Endothelial cell of umbilical vein (primary cell): ENCODE data around the gene ARHGAP18. TPM values are rescaled to one million over a fixed set of nuclear protein-coding genes. Genes with fewer than 3 reads are reported as not detected.

Source experiments
- BruUV-seq: library from RNA; stranded (reverse); fragments of 400-500 nt; replicated peaks from 2 replicates; lab custom pipeline; 2021; lab: Mats Ljungman, UMichigan
- CTCF ChIA-PET: fragments of 300-600, 350-600 bp; sonication (Branson Sonifier 250); formaldehyde crosslinking; loops from one replicate; lab custom pipeline; 2021; ENCODE audit warnings: antibody characterized with exemption, inconsistent platforms; lab: Charles Lee
- POLR2A ChIA-PET: fragments of 300-600, 350-600 bp; sonication (Branson Sonifier 250); formaldehyde crosslinking; loops from one replicate; lab custom pipeline; 2021; ENCODE audit warnings: antibody characterized with exemption, inconsistent platforms; lab: Charles Lee
- DNase-seq: peaks from one replicate; pipeline ENCODE4 v3.0.0-alpha.2; 2011; ENCODE audit warnings: low read depth, low spot score
- FAIRE-seq: peaks from 2 replicates; lab custom pipeline; 2011; peaks lifted over from hg19 to GRCh38; lab: Jason Lieb, UNC
- H2AFZ ChIP-seq: 2 replicates; pipeline ENCODE4 v1.6.0; 2012; ENCODE audit warnings: low read depth, low read length, control low read depth, inconsistent platforms
- H3K27ac ChIP-seq: 2 replicates; pipeline ENCODE4 v1.5.1; 2011; ENCODE audit warnings: low read depth, mild to moderate bottlenecking, control low read depth, low read length, moderate library complexity; ENCODE audit not compliant: insufficient read depth
- H3K27me3 ChIP-seq, 2 experiments: 2 replicates each; pipeline versions ENCODE4 v1.6.0 to v1.6.1; 2011; ENCODE audit warnings: low read length in 2 of 2, mixed read lengths in 1 of 2; ENCODE audit not compliant: control insufficient read depth in 2 of 2, insufficient read depth in 2 of 2
- H3K36me3 ChIP-seq, 2 experiments: 2 replicates in 1 of 2; 3 replicates in 1 of 2; pipeline ENCODE4 v1.5.1; 2011; ENCODE audit warnings: low read length in 2 of 2, mild to moderate bottlenecking in 1 of 2, moderate library complexity in 1 of 2; ENCODE audit not compliant: control insufficient read depth in 2 of 2, insufficient read depth in 2 of 2; ENCODE audit errors: extremely low read depth in 1 of 2
- H3K4me1 ChIP-seq: 3 replicates; pipeline ENCODE4 v1.5.1; 2011; ENCODE audit warnings: mild to moderate bottlenecking, low read length; ENCODE audit not compliant: control insufficient read depth, insufficient read depth; ENCODE audit errors: extremely low read depth
- H3K4me2 ChIP-seq: 2 replicates; pipeline ENCODE4 v1.6.1; 2011; ENCODE audit warnings: low read length, control low read depth, mixed read lengths; ENCODE audit not compliant: insufficient read depth
- H3K4me3 ChIP-seq, 3 experiments: fragments of 200-600 bp in 1 of 3; sonication (generic), shearing (Covaris generic) in 1 of 3; replicated peaks in 1 of 3; 2 replicates each; pipeline ENCODE4 v1.5.1; 2011 to 2016; ENCODE audit warnings: control low read depth in 3 of 3, low read length in 3 of 3, mild to moderate bottlenecking in 2 of 3, inconsistent platforms in 1 of 3, low read depth in 1 of 3, moderate library complexity in 1 of 3; ENCODE audit not compliant: insufficient read depth in 1 of 3
- H3K79me2 ChIP-seq: 2 replicates; pipeline ENCODE4 v1.6.0; 2012; ENCODE audit warnings: low read length, inconsistent platforms; ENCODE audit not compliant: control insufficient read depth, insufficient read depth
- H3K9ac ChIP-seq: replicated peaks from 2 replicates; pipeline ENCODE3; 2011; ENCODE audit warnings: low read length, control low read depth; ENCODE audit not compliant: insufficient read depth; ENCODE audit errors: extremely low read depth
- H3K9me1 ChIP-seq: replicated peaks from 3 replicates; pipeline ENCODE4 v1.6.0; 2011; ENCODE audit warnings: mild to moderate bottlenecking, low read length; ENCODE audit not compliant: control insufficient read depth, insufficient read depth; ENCODE audit errors: extremely low read depth
- H3K9me3 ChIP-seq: replicated peaks from 2 replicates; pipeline ENCODE4 v1.5.1; 2012; ENCODE audit warnings: low read length, inconsistent platforms; ENCODE audit not compliant: control insufficient read depth, insufficient read depth
- H4K20me1 ChIP-seq: replicated peaks from 2 replicates; pipeline ENCODE3; 2011; ENCODE audit warnings: mild to moderate bottlenecking, low read length; ENCODE audit not compliant: control insufficient read depth, insufficient read depth; ENCODE audit errors: extremely low read depth
- EZH2 ChIP-seq: IDR thresholded peaks from 2 replicates; pipeline ENCODE4 v1.6.1; 2012; ENCODE audit warnings: borderline replicate concordance, low read depth, mild to moderate bottlenecking, moderate library complexity, low read length, inconsistent platforms; ENCODE audit not compliant: severe bottlenecking
- FOS ChIP-seq: IDR thresholded peaks from 2 replicates; pipeline ENCODE4 v1.6.1; 2011; ENCODE audit warnings: mild to moderate bottlenecking, low read length, moderate library complexity, borderline replicate concordance; ENCODE audit not compliant: insufficient read depth
- GATA2 ChIP-seq: IDR thresholded peaks from 2 replicates; pipeline ENCODE4 v1.7.0; 2011; ENCODE audit warnings: low read depth, mild to moderate bottlenecking, moderate library complexity, mixed read lengths, low read length; ENCODE audit not compliant: insufficient read length, insufficient read depth
- JUN ChIP-seq: IDR thresholded peaks from 2 replicates; pipeline ENCODE4 v1.6.1; 2011; ENCODE audit warnings: borderline replicate concordance, low read depth; ENCODE audit not compliant: insufficient read length, insufficient read depth
- MYC ChIP-seq: IDR thresholded peaks from one replicate; pipeline ENCODE4 v1.6.1; 2011; ENCODE audit warnings: mild to moderate bottlenecking, low read depth, low read length
- POLR2A ChIP-seq: IDR thresholded peaks from 2 replicates; pipeline ENCODE4 v1.6.1; 2012; ENCODE audit warnings: low read depth, mild to moderate bottlenecking, control low read depth, low read length
- POLR2AphosphoS5 ChIP-seq: IDR thresholded peaks from 2 replicates; pipeline ENCODE4 v1.6.1; 2012; ENCODE audit warnings: low read depth, mild to moderate bottlenecking, control low read depth, low read length, moderate library complexity; ENCODE audit not compliant: insufficient read depth
- dilution Hi-C: fragments of 300-500 bp; cut with MboI; formaldehyde crosslinking; loops from one replicate; pipeline ENCODE4 v1.15.0; 2019; ENCODE audit warnings: low sequenced_read_pairs; ENCODE audit not compliant: extremely low pct_ligation_motif_present
- intact Hi-C: fragments of 100-400 bp; cut with micrococcal nuclease; formaldehyde crosslinking; loops from one replicate; pipeline ENCODE4 v1.10.0; 2022
- polyA plus RNA-seq, 4 experiments: library from polyadenylated mRNA; depleted of rRNA in 3 of 4; stranded (reverse) in 3 of 4; unstranded in 1 of 4; fragments of >200 nt; gene quantifications; 2 replicates each; pipeline versions ENCODE4 v1.2.1 to v1.2.3, GENCODE V29; 2011 to 2012; ENCODE audit warnings: missing spikeins in 1 of 4
- total RNA-seq: library from RNA; stranded (reverse); gene quantifications from 2 replicates; pipeline ENCODE4 v1.2.3, GENCODE V29; 2021
- TF ChIP-seq, protein P1 (sequence below): IDR thresholded peaks from 2 replicates; pipeline ENCODE4 v1.6.1; 2011; ENCODE audit not compliant: insufficient read depth, insufficient read length
- TF ChIP-seq, protein P2 (sequence below), 2 donors: IDR thresholded peaks; 1 replicate in 1 of 2; 2 replicates in 1 of 2; pipeline ENCODE4 v1.5.1; 2011; ENCODE audit warnings: low read length in 2 of 2, mild to moderate bottlenecking in 2 of 2, moderate library complexity in 2 of 2, control low read depth in 1 of 2, inconsistent platforms in 1 of 2, low read depth in 1 of 2; ENCODE audit not compliant: insufficient read depth in 1 of 2; ENCODE audit errors: extremely low read depth in 1 of 2

The ARHGAP18 gene
- total and polyA plus RNA-seq, 2 donors (not counting 3 experiments of a cell fraction or from before 2014, with no cell fraction given), result 13.1 to 86.1 TPM

DNA sequence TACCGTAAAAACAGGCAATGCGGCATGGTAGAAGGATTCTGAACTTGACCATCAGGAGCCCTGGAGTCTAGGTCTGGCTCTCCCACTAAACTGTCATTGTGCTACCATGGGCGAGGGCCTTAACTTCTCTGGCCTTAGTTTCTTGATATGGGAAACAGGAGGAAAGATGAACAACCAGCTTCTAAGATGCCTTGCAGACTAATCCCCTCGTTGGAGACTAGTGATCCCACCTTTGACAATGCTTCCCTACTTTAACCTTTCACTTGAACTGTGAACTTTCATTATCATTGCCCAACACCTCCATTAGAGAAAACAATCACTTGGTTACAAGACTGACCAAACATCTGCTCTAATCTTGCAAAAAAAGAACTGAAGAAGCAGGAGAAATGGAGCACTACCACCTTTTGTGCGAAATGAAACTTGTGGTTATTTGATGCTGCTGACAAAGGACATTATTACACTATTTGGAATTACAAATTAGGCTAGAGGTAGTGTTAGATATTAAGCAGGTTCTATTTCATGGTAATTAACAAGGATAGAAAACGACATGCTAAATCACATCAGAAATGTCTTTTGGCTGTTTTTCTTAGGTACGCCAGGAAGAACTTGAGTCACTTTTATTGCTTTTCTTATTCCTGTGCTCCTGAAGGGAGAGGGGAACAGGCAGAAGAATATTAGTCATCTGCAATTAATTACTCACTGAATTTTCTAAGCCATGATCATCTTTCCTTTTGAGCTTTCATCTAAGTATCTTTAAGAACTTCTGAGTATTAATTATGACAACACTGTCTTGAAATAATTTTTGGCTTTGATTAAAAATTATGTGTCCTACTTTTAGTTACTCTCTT, 39.1 kb upstream of the ARHGAP18 start:
- dilution Hi-C loops, result no loop called here

DNA sequence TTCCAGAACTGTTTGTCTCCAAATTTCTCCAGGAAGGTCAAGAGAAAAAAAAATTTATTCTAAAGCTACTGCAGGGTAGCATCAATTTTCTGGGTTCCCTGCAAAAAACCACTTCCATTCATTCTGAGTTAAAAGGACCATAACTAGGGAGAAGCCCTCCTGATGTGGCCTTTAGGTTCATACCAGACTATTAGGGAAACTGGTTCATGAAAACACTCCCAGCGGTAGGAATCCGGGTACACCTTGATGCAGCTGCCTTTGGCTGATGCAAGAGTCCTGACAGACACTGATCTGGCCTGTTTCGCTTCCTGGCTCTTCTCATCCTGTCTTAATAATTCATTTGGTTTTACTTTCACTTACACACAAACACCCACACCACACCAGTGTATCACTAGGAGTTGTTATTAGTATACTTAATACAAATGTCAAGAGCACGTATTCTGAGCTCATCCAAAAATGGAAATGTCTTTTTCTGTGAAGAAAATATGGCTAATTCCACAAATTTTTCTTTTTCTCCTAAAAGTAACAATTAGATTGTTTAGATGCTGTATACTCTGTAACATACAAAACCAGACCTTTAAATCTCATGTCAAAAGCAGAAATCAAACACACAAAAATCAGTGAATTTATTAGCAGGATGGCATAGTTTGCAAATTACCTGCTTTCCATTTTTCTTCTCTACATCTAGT, 38.4 kb upstream of the ARHGAP18 start:
- ChIA-PET POLR2A (no interaction called here), CTCF (interaction anchor here (1.2 to 2.2 kb wide), 2 partner anchors 16 to 27 kb away, joined by 3 to 5 read pairs; no protein-coding TSS in a partner anchor)
- intact Hi-C loops (loop anchor here (2.0 kb wide), 2 partner anchors 16 to 76 kb away; no protein-coding TSS in a partner anchor), dilution Hi-C loops (no loop called here)
- Histone ChIP-seq H3K36me3 (no peaks in the 10 kb centered on the region), H3K9me1 (no peaks in the 10 kb centered on the region), H3K9me3 (no peaks in the 10 kb centered on the region), H2AFZ (peak overlapping the region; percentile 35), H4K20me1 (no peaks in the 10 kb centered on the region), H3K4me2 (peak overlapping the region; percentile 0), H3K4me3 (no peak overlapping the region), H3K79me2 (no peaks in the 10 kb centered on the region), H3K27ac (peak overlapping the region; percentile 80), H3K4me1 (peaks cover 53% of the 10 kb centered on the region), H3K27me3 (no peaks in the 10 kb centered on the region), H3K9ac (no peak overlapping the region)
- BruUV-seq, result no TSS peak
- TF ChIP-seq, protein P1, sequence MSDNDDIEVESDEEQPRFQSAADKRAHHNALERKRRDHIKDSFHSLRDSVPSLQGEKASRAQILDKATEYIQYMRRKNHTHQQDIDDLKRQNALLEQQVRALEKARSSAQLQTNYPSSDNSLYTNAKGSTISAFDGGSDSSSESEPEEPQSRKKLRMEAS, result no peak
- TF ChIP-seq, protein P2, sequence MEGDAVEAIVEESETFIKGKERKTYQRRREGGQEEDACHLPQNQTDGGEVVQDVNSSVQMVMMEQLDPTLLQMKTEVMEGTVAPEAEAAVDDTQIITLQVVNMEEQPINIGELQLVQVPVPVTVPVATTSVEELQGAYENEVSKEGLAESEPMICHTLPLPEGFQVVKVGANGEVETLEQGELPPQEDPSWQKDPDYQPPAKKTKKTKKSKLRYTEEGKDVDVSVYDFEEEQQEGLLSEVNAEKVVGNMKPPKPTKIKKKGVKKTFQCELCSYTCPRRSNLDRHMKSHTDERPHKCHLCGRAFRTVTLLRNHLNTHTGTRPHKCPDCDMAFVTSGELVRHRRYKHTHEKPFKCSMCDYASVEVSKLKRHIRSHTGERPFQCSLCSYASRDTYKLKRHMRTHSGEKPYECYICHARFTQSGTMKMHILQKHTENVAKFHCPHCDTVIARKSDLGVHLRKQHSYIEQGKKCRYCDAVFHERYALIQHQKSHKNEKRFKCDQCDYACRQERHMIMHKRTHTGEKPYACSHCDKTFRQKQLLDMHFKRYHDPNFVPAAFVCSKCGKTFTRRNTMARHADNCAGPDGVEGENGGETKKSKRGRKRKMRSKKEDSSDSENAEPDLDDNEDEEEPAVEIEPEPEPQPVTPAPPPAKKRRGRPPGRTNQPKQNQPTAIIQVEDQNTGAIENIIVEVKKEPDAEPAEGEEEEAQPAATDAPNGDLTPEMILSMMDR (IDR thresholded peaks at IDR 0.05; ENCODE audit: extremely low read depth in 1 of 2, insufficient read depth in 1 of 2, low read depth in 1 of 2, low read length in 2 of 2), result no peak
- TF ChIP-seq EZH2, result no peak
- TF ChIP-seq POLR2AphosphoS5, result no peak
- TF ChIP-seq MYC, result no peak
- TF ChIP-seq POLR2A, result no peak
- TF ChIP-seq JUN, result no peak
- TF ChIP-seq FOS, result no peak
- FAIRE-seq, result no peak
- DNase-seq, result peak; percentile 28

More for the DNA sequence above, 39.1 kb upstream of the ARHGAP18 start:
- Histone ChIP-seq H3K9me1 (no peaks in the 10 kb centered on the region), H3K27ac (peak overlapping the region; percentile 80), H3K79me2 (no peaks in the 10 kb centered on the region), H4K20me1 (no peaks in the 10 kb centered on the region), H3K4me3 (peak overlapping the region in 1 of 3 experiments; percentile 30), H3K9ac (peak overlapping the region; percentile 73), H3K27me3 (no peaks in the 10 kb centered on the region), H3K4me1 (peaks cover 53% of the 10 kb centered on the region), H3K4me2 (peak overlapping the region; percentile 91), H3K9me3 (no peaks in the 10 kb centered on the region), H2AFZ (peak overlapping the region; percentile 15), H3K36me3 (no peaks in the 10 kb centered on the region)
- peak; percentile 75 for DNase-seq
- intact Hi-C loops, result loop anchor here (1.0 to 2.0 kb wide), 4 partner anchors 16 to 105 kb away; partner anchors contain the start of gene ARHGAP18
- CTCF ChIA-PET, result interaction anchor here (1.0 to 2.2 kb wide), 15 partner anchors 10 to 273 kb away, joined by 3 to 15 read pairs (median 4); partner anchors contain the start of gene ARHGAP18
- POLR2A ChIA-PET, result interaction anchor here (1.3 kb wide), 1 partner anchor 39 kb away, joined by 4 read pairs; the partner anchor contains the start of gene ARHGAP18
- BruUV-seq, result TSS peak; percentile 85
- TF ChIP-seq JUN, result peak; percentile 74
- TF ChIP-seq EZH2, result no peak
- peak; percentile 88 for TF ChIP-seq FOS
- TF ChIP-seq MYC, result no peak
- no peak for TF ChIP-seq POLR2A
- no peak for TF ChIP-seq GATA2
- peak; percentile 86 for FAIRE-seq
